ENCODE measurements around the gene SPA17. TPM values are rescaled to one million over a fixed set of nuclear protein-coding genes. Genes with fewer than 3 reads are reported as not detected.

The SPA17 gene
- total and polyA plus RNA-seq, 9 of the 15 experiments (the other 6 are each of a cell fraction or from before 2014, with no cell fraction given) = 6.0 to 19.5 (median 12.6) TPM

DNA sequence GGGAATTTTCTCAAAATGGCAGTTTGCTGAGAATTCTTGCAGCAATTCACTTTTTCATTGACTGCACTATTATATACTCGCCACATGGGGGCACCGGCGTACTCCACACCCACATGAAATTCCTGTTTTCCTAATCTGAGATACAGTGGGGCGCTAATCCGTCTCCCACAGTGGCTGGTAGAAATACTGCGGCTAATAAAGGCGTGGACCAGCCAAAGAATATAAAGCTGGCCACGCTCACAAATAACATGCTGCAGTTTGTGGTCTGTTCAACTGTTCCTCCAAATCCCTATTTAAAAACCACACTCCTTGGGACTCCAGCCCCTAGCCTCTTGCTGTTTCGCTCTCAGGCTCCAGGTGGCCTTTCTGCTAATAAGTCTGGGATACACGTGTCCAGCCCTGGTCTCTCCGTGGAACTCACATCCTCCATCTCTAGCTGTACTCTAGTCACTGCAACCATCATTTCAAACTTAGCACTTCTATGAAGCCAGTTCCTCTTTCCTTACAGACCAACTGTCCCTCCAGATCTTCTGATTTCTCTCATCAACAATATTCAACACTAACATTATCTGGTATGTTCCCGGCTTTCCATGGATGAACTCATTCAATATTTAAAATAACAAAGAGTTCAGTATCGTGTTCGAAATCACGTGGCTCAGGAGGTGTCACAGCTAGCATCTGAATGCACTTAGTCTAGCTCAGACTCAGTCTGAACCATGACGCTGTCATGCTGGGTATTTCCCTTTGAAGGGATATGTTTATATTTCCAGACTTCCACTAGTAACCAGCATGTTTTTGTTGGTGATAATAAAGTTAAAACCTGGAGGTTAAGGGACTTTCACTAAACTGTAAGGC lies 29.1 kb upstream of the SPA17 start (continued):
- TF ChIP-seq, protein P1, sequence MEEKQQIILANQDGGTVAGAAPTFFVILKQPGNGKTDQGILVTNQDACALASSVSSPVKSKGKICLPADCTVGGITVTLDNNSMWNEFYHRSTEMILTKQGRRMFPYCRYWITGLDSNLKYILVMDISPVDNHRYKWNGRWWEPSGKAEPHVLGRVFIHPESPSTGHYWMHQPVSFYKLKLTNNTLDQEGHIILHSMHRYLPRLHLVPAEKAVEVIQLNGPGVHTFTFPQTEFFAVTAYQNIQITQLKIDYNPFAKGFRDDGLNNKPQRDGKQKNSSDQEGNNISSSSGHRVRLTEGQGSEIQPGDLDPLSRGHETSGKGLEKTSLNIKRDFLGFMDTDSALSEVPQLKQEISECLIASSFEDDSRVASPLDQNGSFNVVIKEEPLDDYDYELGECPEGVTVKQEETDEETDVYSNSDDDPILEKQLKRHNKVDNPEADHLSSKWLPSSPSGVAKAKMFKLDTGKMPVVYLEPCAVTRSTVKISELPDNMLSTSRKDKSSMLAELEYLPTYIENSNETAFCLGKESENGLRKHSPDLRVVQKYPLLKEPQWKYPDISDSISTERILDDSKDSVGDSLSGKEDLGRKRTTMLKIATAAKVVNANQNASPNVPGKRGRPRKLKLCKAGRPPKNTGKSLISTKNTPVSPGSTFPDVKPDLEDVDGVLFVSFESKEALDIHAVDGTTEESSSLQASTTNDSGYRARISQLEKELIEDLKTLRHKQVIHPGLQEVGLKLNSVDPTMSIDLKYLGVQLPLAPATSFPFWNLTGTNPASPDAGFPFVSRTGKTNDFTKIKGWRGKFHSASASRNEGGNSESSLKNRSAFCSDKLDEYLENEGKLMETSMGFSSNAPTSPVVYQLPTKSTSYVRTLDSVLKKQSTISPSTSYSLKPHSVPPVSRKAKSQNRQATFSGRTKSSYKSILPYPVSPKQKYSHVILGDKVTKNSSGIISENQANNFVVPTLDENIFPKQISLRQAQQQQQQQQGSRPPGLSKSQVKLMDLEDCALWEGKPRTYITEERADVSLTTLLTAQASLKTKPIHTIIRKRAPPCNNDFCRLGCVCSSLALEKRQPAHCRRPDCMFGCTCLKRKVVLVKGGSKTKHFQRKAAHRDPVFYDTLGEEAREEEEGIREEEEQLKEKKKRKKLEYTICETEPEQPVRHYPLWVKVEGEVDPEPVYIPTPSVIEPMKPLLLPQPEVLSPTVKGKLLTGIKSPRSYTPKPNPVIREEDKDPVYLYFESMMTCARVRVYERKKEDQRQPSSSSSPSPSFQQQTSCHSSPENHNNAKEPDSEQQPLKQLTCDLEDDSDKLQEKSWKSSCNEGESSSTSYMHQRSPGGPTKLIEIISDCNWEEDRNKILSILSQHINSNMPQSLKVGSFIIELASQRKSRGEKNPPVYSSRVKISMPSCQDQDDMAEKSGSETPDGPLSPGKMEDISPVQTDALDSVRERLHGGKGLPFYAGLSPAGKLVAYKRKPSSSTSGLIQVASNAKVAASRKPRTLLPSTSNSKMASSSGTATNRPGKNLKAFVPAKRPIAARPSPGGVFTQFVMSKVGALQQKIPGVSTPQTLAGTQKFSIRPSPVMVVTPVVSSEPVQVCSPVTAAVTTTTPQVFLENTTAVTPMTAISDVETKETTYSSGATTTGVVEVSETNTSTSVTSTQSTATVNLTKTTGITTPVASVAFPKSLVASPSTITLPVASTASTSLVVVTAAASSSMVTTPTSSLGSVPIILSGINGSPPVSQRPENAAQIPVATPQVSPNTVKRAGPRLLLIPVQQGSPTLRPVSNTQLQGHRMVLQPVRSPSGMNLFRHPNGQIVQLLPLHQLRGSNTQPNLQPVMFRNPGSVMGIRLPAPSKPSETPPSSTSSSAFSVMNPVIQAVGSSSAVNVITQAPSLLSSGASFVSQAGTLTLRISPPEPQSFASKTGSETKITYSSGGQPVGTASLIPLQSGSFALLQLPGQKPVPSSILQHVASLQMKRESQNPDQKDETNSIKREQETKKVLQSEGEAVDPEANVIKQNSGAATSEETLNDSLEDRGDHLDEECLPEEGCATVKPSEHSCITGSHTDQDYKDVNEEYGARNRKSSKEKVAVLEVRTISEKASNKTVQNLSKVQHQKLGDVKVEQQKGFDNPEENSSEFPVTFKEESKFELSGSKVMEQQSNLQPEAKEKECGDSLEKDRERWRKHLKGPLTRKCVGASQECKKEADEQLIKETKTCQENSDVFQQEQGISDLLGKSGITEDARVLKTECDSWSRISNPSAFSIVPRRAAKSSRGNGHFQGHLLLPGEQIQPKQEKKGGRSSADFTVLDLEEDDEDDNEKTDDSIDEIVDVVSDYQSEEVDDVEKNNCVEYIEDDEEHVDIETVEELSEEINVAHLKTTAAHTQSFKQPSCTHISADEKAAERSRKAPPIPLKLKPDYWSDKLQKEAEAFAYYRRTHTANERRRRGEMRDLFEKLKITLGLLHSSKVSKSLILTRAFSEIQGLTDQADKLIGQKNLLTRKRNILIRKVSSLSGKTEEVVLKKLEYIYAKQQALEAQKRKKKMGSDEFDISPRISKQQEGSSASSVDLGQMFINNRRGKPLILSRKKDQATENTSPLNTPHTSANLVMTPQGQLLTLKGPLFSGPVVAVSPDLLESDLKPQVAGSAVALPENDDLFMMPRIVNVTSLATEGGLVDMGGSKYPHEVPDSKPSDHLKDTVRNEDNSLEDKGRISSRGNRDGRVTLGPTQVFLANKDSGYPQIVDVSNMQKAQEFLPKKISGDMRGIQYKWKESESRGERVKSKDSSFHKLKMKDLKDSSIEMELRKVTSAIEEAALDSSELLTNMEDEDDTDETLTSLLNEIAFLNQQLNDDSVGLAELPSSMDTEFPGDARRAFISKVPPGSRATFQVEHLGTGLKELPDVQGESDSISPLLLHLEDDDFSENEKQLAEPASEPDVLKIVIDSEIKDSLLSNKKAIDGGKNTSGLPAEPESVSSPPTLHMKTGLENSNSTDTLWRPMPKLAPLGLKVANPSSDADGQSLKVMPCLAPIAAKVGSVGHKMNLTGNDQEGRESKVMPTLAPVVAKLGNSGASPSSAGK (IDR thresholded peaks at IDR 0.05) = peak; percentile 40
- TF ChIP-seq YY1 (IDR thresholded peaks at IDR 0.05; ENCODE audit: borderline replicate concordance in 1 of 3, control insufficient read depth in 1 of 3, extremely low read depth in 1 of 3, insufficient read depth in 3 of 3, insufficient read length in 1 of 3, insufficient replicate concordance in 2 of 3, low read depth in 1 of 3, low read length in 2 of 3) (peak in 1 of 3 experiments; percentile 78), CXXC5 (CRISPR knock-in tag; IDR thresholded peaks at IDR 0.05) (0 out of 2 replicates have a peak, but pooled peaks have one; percentile 26), FOXP1 (CRISPR knock-in tag; IDR thresholded peaks at IDR 0.05) (no peak), MAZ (CRISPR knock-in tag; conservative IDR thresholded peaks at IDR 0.05 in 1 of 2, IDR thresholded peaks at IDR 0.05 in 1 of 2) (0 out of 4 replicates have a peak, but pooled peaks of 1 of the 2 experiments have one; percentile 30)
- TF ChIP-seq, protein P2, sequence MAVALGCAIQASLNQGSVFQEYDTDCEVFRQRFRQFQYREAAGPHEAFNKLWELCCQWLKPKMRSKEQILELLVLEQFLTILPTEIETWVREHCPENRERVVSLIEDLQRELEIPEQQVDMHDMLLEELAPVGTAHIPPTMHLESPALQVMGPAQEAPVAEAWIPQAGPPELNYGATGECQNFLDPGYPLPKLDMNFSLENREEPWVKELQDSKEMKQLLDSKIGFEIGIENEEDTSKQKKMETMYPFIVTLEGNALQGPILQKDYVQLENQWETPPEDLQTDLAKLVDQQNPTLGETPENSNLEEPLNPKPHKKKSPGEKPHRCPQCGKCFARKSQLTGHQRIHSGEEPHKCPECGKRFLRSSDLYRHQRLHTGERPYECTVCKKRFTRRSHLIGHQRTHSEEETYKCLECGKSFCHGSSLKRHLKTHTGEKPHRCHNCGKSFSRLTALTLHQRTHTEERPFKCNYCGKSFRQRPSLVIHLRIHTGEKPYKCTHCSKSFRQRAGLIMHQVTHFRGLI (CRISPR knock-in tag; IDR thresholded peaks at IDR 0.05) = no peak
- TF ChIP-seq, protein P3, sequence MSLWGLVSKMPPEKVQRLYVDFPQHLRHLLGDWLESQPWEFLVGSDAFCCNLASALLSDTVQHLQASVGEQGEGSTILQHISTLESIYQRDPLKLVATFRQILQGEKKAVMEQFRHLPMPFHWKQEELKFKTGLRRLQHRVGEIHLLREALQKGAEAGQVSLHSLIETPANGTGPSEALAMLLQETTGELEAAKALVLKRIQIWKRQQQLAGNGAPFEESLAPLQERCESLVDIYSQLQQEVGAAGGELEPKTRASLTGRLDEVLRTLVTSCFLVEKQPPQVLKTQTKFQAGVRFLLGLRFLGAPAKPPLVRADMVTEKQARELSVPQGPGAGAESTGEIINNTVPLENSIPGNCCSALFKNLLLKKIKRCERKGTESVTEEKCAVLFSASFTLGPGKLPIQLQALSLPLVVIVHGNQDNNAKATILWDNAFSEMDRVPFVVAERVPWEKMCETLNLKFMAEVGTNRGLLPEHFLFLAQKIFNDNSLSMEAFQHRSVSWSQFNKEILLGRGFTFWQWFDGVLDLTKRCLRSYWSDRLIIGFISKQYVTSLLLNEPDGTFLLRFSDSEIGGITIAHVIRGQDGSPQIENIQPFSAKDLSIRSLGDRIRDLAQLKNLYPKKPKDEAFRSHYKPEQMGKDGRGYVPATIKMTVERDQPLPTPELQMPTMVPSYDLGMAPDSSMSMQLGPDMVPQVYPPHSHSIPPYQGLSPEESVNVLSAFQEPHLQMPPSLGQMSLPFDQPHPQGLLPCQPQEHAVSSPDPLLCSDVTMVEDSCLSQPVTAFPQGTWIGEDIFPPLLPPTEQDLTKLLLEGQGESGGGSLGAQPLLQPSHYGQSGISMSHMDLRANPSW (CRISPR knock-in tag; IDR thresholded peaks at IDR 0.05) = no peak

All from K562 (cell line).